Muscle of back (tissue), 13 donors: ENCODE results near the gene TPSG1. TPM values are rescaled to one million over a fixed set of nuclear protein-coding genes. Genes with fewer than 3 reads are reported as not detected.
"Not testable (repeated sequence)": the region's sequence is repeated elsewhere in the genome, so short reads cannot be mapped to it uniquely, and the experiment has no call there.

ENCODE experiments used
- DNase-seq, 3 donors: peaks; one replicate each; pipeline versions ENCODE4 v3.0.0 to v3.0.0-alpha.2; 2013
- long read RNA-seq, 9 donors: transcript quantifications; one replicate each; lab custom pipeline, GENCODE V29; 2026
- polyA plus RNA-seq, 10 donors: library from polyadenylated mRNA; unstranded; fragments of 120-200 nt; gene quantifications; one replicate each; pipeline ENCODE4 v1.2.1, GENCODE V29; 2013; ENCODE audit not compliant: insufficient read length in 10 of 10

TPSG1 gene
- polyA plus RNA-seq: 1 to 10 TPM in 8 of 10 donors, under 1 TPM in 2; 0.49 to 2.0 (median 1.3) TPM
- long read RNA-seq, donor 1: 0 reads
- long read RNA-seq, donor 2: 0 reads
- long read RNA-seq, donor 3: 0 reads
- long read RNA-seq, donor 4: 0 reads
- long read RNA-seq, donor 5: 0 reads
- long read RNA-seq, donor 6: 0 reads
- long read RNA-seq, donor 7: 0 reads
- long read RNA-seq, donor 8: 0 reads
- long read RNA-seq, donor 9: 0 reads

DNA sequence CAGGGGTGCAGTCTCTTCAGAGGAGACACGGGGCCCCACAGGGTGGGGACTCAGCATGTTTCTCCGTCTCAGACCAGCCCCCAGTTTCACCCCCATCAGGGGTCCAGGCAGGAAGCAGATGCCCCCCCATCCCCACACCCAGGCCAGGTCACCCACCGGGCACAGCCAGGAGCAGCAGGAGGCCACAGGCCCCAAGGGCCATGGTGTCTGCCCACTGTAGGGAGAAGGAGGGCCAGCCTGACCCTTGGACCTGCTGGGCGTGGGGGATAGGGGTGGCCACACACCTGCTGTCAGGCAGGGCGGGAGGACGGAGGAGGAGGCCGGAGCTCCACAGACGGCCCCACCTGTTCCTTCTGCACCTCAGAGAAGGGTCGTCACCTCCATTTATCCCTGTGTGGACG lies at the start of gene TPSG1:
Gene TPSG1 (minus strand): TSS at position 218 of the 401 bp plus-strand sequence. CDS start 16 bp downstream, at position 202.
- no peak for DNase-seq

DNA sequence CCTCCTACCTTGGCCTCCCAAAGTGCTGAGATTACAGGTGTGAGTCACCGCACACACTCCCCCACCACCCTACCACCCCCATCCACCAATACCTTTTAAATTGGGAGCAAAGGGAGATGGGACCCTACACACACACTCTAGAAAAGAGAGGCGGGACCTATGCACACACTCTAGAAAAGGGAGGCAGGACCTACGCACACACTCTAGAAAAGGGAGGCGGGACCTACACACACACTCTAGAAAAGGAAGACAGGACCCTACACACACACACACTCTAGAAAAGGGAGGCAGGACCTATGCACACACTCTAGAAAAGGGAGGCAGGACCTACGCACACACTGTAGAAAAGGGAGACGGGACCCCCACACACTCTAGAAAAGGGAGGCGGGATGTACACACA lies 49.7 kb upstream of the TPSG1 start:
- DNase-seq: no peak

DNA sequence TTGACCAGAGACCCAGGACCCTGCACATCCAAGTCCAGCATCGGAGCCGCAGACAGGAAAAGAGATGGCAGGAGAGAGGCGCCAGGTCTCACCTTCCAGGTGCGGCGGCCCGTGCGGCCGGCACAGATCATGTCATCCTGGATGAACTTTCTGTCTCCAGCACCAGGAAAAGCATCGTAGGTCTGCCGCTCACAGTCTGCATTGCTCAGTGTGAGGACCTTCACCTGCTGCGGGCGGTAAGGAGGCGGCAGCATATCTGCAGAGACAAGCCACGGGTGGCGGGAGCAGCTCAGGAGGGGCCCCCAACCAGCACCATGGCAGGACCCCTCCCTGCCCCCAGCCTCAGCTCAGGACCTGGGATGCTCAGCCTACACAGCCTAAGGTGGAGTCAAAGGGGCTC lies 48.7 kb upstream of the TPSG1 start:
- no peak for DNase-seq

DNA sequence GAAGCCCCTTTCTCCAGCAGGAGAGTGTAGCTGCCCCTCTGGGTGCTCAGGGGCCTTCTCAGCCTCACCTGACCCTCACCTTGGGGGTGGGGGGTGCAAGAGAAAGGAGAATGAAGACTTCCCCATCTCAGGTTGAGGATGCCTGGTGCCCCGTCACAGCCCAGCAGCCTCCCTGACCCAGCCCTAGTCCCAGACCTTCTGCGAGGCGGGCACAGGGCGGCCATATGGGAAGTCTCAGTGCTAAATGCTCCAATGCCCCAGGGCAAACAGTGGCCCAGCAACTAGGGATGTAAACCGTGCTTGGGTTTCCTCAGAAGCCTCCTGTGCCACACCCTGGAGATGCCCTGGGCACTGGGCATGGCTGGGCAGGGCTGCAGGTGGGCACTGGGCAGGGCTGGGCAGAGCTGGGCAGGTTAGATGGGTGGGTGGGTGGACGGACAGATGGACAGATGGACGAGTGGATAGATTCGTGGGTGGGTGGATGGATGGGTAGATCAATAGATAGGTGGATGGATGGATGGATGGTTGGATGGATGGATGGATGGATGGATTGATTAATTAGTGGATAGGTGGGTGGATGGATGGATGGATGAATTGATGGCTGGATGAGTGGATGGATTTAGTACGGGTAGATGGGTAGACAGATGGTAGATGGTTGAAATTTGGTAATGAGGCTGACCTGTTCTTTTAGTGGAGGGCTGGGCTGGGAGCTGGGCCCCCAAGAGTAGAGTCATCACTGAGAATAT lies 47.6 kb upstream of the TPSG1 start:
- no peak for DNase-seq

DNA sequence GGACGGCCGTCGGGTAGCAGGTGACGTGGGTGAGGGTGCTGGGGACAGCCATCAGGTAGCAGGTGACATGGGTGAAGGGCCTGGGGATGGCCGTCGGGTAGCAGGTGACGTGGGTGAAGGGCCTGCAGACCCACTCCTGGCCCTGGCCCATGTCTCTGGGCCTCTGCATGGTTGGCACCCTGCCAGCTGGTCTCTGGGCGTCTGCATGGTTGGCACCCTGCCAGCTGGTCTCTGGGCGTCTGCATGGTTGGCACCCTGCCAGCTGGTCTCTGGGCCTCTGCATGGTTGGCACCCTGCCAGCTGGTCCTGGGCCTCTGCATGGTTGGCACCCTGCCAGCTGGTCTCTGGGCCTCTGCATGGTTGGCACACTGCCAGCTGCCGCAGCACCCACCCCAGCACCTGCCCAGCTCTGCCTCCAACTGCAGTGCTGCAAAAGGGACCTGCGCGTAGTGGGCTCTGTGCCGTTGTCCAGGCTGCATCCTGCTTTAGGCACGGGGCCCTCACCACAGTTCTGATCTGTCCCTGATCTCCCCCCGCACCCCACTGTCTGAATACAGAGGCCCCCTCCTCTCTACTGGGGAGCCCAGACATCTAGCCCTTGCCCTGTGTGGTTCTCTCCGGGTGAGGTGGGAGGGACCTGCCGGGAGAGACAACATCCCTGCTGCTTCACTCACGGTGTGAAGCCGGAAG lies 46.8 kb upstream of the TPSG1 start:
- DNase-seq: peak; percentile 22 to 47 (median 34)

DNA sequence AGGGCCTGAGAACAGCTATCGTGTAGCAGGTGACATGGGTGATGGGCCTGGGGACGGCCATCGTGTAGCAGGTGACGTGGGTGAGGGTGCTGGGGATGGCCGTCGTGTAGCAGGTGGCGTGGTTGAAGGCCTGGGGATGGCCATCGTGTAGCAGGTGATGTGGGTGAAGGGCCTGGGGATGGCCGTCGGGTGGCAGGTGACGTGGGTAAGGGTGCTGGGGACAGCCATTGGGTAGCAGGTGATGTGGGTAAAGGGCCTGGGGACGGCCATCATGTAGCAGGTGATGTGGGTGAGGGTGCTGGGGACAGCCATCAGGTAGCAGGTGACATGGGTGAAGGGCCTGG lies 46.3 kb upstream of the TPSG1 start:
- no peak for DNase-seq

DNA sequence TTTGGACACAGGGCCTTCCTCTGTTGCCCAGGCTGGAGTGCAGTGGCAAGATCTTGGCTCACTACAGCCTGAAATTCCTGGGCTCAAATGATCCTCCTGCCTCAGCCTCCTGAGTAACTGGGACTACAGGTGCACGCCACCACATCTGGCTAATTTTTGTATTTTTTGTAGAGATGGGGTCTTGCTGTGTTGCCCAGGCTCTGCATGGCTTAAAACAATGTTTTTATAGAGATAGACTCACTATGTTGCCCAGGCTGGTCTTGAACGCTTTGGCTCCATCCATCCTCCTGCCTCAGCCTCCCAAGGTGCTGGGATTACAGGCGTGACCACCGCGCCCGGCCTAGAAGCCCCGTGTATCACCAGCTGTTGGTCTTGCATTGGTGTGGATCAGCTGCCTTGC lies 44.4 kb upstream of the TPSG1 start:
- DNase-seq: not testable (repeated sequence)

DNA sequence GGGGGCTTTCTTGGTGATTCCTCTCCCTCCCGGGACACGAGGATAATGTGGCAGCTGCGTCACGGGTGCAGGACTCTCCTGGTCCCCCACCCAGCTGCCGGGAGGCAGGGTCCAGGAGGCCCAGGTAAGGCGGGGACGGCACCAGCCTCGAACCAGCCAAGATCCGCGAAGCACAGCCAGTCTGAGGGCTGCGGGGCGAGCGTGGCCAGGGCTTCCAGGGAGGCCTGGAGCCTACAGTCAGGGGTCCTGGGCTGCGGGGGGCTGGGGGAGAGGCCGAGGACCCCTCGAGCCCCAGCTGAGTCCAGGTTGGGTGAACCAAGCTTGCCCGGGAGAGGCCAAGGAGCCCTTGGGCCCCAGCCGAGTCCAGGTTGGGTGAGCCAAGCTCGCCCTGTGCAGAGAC lies 40.8 kb upstream of the TPSG1 start:
- DNase-seq: no peak

DNA sequence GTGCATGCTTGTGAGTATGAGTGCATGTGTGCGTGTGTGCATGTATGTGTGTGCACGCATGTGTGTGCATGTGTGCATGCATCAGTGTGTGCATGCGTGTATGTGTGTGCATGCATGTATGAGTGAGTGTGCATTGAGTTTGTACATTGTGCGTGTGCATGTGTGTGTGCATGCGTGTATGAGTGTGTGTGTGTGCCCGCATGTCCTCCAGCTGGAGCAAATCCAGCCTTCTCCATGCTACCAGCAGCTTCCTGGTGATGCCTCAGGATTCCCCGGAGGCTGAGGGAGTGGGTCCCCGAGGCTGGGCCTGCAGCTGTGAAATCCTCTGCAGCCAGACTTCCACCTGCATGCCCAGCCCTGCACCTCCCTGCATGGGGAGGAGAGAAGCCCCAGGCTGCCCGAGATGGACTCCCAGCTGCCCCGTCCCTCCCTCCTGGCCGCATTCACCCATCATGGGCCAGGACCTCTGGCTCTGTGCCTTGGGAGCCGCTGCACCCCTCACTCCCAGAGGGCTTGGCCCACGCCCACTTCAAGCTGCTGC lies 40.1 kb upstream of the TPSG1 start:
- DNase-seq: no peak

DNA sequence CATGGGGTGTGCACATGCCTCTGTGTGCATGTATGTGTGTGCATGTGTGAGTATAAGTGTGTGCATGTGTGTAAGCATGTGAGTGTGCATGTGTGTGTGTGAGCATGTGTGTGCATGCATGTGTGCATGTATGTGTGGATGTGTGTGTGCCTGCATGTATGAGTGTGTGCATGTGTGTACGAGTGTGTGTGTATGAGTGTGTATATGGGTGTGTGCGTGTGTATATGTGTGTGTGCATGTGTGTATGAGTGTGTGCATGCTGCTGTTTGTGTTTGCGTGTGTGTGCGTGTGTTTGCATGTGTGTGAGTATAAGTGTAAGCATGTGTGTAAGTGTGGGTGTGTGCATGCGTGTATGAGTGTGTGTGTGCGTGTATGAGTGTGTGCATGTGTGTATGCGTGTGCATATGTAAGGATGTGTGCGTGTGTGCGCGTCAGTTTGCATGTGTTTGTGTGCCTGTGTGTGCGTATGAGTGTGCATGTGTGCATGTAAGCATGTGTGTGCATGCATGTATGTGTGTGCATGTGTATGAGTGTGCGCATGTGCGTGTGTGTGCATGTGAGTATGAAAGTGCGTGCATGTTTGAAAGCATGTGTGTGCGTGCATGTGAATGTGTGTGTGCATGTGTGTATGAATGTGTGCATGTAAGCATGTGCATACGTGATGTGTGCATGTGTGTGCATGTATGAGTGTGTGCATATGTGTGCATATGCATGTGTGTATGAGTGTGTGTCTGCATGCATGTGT lies 39.4 kb upstream of the TPSG1 start:
- DNase-seq: no peak

DNA sequence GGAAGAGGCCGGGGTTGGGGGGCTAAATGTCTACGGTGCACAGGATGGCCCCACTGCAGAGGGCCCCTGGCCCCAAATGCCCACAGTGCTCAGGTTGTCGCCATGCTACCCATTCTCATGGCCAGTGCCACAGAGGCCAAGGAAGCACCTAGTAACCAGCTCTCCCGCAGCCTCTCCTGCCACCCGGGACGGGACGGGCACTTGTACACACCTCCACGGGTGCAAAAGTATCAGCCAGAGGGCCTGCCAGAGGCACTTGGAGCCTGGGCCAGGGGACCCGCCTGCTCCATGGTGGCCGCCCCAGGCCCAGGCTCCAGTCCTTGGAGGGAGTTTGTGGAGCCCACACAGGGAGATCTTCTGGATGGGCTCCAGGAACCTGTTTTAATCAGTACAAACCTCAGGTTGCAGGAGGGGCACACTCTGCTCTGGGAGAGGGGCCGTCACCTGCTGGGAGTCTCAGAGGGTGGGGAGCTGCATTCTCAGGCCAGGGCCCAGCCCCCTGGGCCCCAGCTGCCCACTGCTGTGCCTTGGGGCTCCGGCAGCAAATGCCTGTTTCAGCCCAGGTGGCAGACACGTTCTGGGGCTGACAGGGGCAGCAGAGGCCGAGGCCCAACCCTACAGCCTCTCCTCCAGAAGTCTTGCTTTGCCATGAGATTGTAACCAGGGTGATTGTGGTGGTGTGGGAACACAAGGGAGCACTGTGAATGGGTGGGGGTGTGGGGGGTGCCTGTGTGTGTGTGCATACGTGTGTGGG lies 38.7 kb upstream of the TPSG1 start:
- DNase-seq: no peak

DNA sequence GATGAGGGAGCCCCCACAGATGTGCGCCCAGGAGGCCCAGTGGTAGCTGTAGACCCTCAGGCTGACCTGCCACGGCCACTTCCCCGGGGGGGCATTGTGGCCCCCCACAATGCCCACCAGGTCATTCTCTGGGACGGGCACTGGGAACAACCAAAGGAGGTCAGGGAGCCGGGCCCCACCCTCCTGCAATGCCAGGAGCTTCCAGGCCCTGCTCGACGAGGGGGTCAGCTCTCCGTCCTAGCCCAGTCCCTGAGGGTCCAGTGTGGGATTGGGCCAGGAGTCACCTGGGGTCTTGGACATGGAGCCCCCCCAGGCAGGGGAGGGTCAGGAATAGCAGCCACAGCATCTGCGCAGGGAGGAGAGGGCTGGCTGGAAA lies 37.8 kb upstream of the TPSG1 start:
- no peak for DNase-seq

DNA sequence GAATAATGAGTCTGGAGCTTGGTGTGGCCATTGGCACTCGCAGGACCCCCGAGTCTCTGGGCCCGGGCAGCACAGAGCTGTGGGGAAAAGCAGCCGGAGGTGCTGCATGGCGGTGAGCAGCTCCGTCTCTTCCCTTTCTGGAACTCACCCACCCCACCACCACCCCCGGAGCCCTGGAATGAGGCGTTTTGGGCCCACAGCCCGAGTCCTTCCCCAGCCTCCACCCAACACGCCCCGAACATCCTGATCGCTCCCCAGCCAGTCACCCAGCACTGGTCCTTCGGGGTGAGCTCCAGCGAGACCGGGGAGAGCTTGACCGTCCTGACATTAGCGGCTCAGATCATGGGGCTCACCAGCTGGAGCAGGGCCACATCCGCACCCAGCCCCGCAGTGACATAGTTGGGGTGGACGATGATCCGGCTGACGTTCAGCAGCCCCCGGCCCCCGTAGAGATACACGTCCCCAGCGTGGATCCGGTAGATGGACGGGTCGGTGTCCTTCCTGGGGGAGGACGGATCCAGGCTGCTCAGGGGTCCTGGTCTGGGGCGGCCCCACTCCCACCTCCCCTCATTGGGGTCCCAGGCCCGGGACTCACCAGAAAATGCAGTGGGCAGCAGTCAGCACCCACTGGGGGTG lies 37.3 kb upstream of the TPSG1 start:
- no peak for DNase-seq

DNA sequence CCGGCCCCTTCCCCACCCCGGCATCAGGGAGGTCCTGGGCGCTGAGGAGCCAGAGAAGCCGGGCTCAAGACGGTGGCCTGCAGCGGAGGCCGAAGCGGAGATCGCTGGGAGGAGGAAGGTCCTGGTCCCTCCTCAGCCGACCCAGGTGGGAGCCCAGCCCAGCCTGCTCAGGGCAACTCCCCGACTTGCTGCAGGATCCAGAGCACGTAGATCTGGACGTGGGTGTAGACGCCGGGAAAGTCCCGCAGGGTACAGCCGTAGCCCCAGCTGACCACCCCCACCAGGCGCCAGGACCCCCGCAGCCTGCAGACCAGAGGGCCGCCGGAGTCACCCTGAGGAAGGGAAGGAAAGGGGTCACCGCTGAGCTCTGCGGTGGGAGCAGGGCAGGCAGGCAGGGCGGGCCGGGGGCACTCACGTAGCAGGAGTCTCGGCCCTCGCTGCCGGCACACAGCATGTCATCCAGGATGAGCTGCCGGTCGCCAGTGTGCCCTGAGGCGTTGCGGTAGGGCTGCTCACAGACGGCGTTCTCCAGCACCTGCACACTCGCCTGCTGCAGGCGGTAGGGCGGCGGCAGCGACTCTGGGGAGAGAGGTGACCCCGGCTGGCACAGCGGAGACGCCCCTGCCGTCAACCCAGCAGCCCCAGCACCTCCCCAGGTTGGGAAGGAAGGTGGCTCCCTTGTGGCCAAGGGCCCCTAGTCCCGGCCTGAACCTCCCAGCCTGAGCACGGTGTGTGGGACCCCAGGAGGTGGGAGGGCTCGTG lies 36.2 kb upstream of the TPSG1 start:
- DNase-seq: no peak

DNA sequence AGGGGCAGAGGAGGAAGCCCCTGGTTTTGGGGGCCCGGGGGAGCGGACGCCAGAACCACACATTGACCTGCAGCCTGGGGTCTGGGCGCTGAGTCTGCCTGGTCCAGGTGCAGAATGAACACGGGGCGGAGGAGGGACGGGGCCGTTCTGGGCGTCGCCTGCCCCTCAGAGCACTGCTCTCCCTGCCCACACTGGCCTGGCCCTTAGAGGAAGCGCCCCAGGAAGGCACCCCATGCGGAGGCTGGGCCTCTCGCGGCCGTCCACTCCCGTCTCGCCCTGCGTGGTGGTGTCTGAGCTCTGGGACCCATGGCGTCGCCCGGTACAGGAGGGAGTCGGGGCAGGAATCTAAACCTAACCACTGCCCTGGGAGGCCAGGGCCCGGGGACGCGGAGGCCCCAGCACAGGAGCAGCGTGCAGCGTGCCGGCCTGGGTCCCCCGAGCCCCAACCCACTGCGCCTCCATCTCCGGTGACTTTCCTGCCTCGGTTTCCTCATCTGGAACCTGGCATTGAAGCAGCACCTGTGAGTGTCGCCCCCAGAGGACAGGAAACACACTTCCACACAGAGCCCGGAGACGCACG lies 35.1 kb upstream of the TPSG1 start:
- DNase-seq: no peak

DNA sequence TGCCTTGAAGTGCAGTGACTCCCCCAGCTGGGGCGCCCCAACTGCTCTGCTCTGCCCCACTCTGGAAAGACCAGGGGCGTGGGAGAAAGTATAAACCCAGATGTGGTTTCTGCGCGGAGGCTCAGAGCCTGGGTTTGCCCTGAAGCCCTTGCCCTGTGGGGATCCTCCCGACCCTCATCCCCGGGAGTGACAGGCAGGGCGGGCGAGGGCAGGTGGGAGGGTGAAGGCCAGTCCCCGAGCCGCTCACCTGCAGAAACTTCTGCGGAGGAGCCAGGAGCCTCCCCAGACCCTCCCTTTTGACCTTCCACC lies 34.6 kb upstream of the TPSG1 start:
- no peak for DNase-seq

DNA sequence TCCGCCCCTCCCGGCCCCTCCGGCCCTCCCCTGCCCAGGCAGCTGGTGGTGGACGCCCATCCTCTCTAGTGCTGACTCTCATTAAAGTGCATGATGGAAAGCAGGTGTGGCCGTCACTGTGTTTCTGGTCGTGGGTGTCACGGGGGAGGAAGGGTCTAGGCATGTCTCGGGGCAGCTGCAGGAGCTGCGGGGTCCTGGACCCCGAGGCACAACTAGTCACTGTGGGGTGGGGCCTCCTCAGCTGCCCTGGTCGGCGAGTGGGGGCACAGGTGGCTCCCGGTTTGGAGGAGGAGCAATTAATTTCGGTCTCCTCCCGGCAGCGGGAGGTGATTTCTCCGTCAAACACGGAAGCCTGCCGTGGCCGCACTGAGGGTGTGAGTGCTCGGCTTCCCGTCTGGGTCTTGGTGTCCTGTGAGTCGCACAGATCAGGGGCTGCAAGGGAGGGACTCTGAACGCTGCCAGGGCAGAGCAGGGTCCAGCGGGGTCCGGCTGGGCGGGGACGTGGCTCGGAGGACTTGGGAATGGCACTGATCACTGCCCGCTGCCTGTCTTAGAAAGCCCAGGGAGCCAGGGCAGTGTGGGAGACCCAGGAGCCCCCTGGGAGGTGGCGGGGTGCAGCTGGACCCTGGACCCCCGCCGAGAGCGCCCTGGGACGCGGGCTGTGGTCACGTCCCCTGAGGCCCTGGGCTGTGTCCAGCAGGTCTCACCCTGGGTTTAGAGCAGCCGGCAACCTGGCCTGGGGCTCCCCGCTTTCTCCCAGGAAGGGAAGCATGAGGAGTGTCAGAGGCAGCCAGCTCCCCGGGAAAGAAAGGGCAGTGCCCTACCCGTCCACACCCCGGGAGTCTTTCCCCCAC lies 34.1 kb upstream of the TPSG1 start:
- no peak for DNase-seq

DNA sequence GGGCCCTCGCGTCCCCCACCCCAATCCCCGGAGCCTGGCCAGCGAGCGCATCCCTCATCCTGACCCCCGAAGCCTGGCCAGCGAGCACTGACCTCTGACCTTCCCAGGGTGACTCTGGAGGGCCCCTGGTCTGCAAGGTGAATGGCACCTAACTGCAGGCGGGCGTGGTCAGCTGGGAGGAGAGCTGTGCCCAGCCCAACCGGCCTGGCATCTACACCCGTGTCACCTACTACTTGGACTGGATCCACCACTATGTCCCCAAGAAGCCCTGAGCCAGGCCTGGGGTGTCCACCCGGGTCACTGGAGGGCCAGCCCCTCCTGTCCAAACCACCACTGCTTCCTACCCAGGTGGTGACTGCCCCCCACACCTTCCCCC lies 33.1 kb upstream of the TPSG1 start:
- DNase-seq: no peak
